Stomach (tissue), 4 donors: ENCODE measurements around the gene C2CD4D.

ENCODE experiments used
- CTCF ChIP-seq, 7 experiments: fragments of 450-650 bp in 4 of 7; fragments of 200-600 bp in 3 of 7; sonication (generic) in 3 of 7; IDR thresholded peaks; one replicate each; pipeline ENCODE4 v1.5.1; 2016 to 2019; ENCODE audit warnings: antibody characterized with exemption in 7 of 7, control low read depth in 2 of 7, mild to moderate bottlenecking in 1 of 7
- POLR2A ChIP-seq, 4 donors: fragments of 450-650 bp; IDR thresholded peaks; one replicate each; pipeline ENCODE4 v1.6.1; 2016; ENCODE audit warnings: antibody characterized with exemption in 4 of 4, control low read depth in 2 of 4, mild to moderate bottlenecking in 1 of 4, moderate library complexity in 1 of 4

- TF ChIP-seq CTCF (IDR thresholded peaks at IDR 0.05) (no peak), POLR2A (IDR thresholded peaks at IDR 0.05) (no peak)
These were observed 15.0 kb upstream of the C2CD4D start for GRCh38 chr1:151854658-151855057.
